GM21528 (cell line): ENCODE results near the gene PUM1.

Experiments used
- ATAC-seq: cut with Tn5 transposase; IDR thresholded peaks from one replicate; pipeline ENCODE4 v1.9.1; 2021; ENCODE audit warnings: mild to moderate bottlenecking, moderate library complexity; ENCODE audit not compliant: unreplicated experiment, low FRiP score

PUM1 gene

GRCh38 chr1:30882678-30883388 lies 182.7 kb downstream of the PUM1 start:
- no peak for ATAC-seq
